Measurements from ENCODE around the gene PSMD11. TPM values are rescaled to one million over a fixed set of nuclear protein-coding genes. Genes with fewer than 3 reads are reported as not detected.

Gene PSMD11
- total RNA-seq, 6 experiments from 2014 or later, result 45.7 to 61.3 (median 51.6) TPM

DNA sequence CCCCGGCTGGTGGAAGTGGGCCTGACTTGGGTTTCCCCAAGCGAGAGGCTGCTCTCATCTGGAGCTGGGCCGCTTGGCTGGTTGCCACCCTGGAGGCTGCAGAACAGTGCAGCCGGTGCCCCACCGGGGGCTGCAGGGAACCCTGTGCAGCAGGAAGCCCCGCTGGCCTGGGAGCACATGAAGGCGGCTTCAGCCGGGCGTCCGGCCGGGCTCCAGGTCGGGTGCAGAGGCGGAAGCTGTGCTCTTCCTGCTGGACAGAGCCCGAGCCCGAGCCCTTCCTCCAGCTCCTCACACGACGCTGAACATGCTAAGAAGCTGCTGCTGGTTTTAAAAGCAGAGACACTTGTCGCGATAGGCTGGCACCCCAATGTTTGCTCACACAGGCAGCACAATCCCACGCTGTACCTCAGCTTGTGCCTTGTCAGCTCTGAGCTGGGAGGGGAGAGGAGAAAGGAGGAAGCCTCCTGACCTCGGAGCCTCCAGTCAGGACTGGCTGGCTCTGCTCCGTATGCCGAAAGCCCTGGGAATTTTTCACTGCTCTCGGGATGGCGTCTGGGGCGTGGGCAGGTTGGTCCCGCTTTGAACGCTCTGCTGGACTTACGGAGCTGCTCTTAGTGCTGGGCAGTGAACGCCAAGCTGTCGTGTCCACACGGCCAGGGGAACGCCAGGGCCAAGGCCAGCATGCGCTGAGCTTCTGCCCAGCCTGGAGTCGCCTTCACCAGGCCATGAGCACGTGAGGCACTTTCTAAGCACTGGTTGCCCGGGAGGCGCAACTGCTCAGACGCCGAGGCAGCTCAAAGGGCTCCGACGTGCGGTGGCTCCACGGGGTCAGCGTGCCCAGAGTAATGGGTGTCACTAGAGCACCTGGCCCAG lies 51.3 kb downstream of the PSMD11 start:
- Histone ChIP-seq H3K4me1 (no peaks in the 10 kb centered on the region), H3K27ac (no peak overlapping the region), H3K27me3 (no peaks in the 10 kb centered on the region), H3K36me3 (no peaks in the 10 kb centered on the region), H3K4me3 (no peak overlapping the region), H3K9me3 (no peaks in the 10 kb centered on the region)
- no peak for TF ChIP-seq POLR2A (IDR thresholded peaks at IDR 0.05)
- TF ChIP-seq, protein P1, sequence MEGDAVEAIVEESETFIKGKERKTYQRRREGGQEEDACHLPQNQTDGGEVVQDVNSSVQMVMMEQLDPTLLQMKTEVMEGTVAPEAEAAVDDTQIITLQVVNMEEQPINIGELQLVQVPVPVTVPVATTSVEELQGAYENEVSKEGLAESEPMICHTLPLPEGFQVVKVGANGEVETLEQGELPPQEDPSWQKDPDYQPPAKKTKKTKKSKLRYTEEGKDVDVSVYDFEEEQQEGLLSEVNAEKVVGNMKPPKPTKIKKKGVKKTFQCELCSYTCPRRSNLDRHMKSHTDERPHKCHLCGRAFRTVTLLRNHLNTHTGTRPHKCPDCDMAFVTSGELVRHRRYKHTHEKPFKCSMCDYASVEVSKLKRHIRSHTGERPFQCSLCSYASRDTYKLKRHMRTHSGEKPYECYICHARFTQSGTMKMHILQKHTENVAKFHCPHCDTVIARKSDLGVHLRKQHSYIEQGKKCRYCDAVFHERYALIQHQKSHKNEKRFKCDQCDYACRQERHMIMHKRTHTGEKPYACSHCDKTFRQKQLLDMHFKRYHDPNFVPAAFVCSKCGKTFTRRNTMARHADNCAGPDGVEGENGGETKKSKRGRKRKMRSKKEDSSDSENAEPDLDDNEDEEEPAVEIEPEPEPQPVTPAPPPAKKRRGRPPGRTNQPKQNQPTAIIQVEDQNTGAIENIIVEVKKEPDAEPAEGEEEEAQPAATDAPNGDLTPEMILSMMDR (IDR thresholded peaks at IDR 0.05), result no peak
- ATAC-seq (peak in 3 of 4 donors; percentile 12 to 57 (median 37)), DNase-seq (peak in 2 of 3 donors; percentile 52 to 57)
- intact Hi-C loops (cut with DNase I), result no loop called here
- WGBS (ENCODE audit: insufficient coverage, low coverage, low lambda C conversion rate, missing lambda C conversion rate), result 64% methylated on average over 3 of the region's 45 CpGs

DNA sequence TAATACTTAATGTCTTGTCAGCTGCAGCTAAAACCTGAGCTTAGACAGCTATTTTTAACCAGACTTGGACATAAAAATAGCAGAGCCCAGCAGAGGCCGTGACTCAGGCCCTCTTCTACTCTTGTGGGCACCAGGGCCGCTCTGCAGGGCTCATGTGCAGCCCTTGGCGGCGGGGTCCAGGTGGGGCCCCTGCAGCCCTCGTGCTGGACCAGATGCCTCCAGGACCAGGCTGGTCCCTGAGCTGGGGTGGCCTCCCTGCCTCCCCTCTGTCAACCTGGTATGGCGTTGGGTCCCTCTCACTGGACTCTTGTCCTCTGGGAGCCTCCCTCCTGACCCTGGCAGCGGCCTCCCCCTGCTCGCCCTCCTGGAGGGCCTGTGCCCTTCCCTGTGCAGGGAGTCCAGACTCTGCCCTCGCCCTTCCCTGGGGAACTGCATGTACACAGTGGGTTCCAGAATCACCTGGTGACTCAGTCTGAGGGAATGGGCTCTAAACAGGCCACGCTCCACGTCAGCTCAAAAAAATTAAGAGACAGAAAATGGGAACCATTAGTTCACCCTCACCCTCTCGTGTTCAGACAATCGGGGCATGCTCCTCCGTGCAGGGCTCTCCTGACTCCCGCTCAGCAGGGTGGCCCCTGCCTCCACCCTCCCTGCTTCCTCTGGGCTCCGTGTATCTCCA lies 52.2 kb downstream of the PSMD11 start:
- intact Hi-C loops (cut with DNase I), result no loop called here
- no peaks in the 10 kb centered on the region for H3K9me3 ChIP-seq
- no peaks in the 10 kb centered on the region for H3K27me3 ChIP-seq
- 78% methylated on average over 4 of the region's 16 CpGs for WGBS (ENCODE audit: insufficient coverage, low coverage, low lambda C conversion rate, missing lambda C conversion rate)
- no peaks in the 10 kb centered on the region for H3K36me3 ChIP-seq
- DNase-seq (no peak), ATAC-seq (no peak)
- no peak overlapping the region for H3K27ac ChIP-seq
- no peak overlapping the region for H3K4me3 ChIP-seq
- TF ChIP-seq, protein P1 (IDR thresholded peaks at IDR 0.05), result no peak
- TF ChIP-seq POLR2A (IDR thresholded peaks at IDR 0.05), result no peak
- no peaks in the 10 kb centered on the region for H3K4me1 ChIP-seq

DNA sequence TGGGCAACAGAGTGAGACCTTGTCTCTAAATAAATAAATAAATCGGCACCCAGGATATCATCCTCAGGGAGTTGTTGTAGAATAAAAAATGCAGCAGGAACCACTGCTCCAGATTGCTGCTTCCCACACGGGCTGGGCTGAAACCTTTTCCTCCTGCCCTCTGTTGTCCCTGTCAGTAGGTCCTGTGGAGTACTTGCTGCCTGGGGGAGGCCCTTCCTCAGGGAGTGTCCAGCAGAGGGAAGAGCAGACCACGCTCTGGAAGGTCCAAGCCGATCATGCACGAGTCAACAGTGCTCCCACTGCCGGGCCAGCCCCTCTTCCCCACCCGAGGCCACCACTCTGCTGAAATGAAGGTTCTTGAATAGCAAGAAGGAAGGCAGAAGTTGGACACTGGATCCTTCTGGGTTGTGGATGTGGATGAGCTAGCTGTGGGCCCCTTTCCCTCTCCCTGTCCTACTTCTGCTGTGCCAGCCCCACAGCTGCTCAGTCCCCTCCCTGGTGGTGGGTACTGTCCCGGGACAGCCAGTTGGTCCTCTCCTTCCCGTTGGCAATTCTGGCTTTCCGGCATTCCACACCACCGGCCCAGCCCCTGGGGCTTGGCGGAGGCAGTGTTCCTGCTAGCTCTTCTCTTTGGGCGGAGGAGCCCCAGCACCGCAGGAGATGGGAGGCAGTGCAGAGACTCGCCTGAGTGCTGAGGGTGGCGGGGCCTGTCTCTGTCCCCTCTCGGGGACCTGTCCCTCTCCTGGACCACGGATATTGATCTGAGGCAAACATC lies 53.3 kb downstream of the PSMD11 start:
- DNase-seq (no peak), ATAC-seq (no peak)
- Histone ChIP-seq H3K9me3 (no peaks in the 10 kb centered on the region), H3K4me3 (no peak overlapping the region), H3K36me3 (no peaks in the 10 kb centered on the region), H3K27ac (no peak overlapping the region), H3K27me3 (no peaks in the 10 kb centered on the region), H3K4me1 (no peaks in the 10 kb centered on the region)
- 76% methylated on average over 5 of the region's 18 CpGs for WGBS (ENCODE audit: insufficient coverage, low coverage, low lambda C conversion rate, missing lambda C conversion rate)
- intact Hi-C loops (cut with DNase I), result no loop called here
- TF ChIP-seq, protein P1 (IDR thresholded peaks at IDR 0.05), result no peak
- TF ChIP-seq POLR2A (IDR thresholded peaks at IDR 0.05), result no peak

DNA sequence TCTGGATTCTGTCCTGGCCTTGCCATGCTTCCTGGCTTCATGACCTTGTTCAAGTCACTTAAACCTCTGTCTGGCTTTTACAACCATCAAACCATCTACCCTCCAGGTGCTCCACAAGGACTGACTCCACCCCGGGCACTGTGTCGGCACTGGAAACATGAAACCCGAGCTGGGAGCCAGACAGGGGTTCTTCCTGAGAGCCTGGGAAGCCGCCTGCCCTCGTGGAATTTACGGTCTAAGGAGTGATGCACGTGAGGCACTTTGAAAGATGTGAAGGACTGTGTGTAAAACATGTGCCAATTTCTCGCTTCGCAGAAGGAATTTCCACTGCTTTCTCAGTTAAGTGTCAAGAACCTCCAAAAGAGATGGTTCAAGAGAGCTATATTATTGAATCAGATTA lies 54.1 kb downstream of the PSMD11 start:
- H3K27me3 ChIP-seq, result no peaks in the 10 kb centered on the region
- TF ChIP-seq, protein P1 (IDR thresholded peaks at IDR 0.05), result no peak
- TF ChIP-seq POLR2A (IDR thresholded peaks at IDR 0.05), result no peak
- H3K9me3 ChIP-seq, result no peaks in the 10 kb centered on the region
- H3K4me1 ChIP-seq, result no peaks in the 10 kb centered on the region
- DNase-seq (no peak), ATAC-seq (no peak)
- intact Hi-C loops (cut with DNase I), result no loop called here
- no peak overlapping the region for H3K27ac ChIP-seq
- no peak overlapping the region for H3K4me3 ChIP-seq
- 86% methylated on average over 9 of the region's 9 CpGs for WGBS (ENCODE audit: insufficient coverage, low coverage, low lambda C conversion rate, missing lambda C conversion rate)
- H3K36me3 ChIP-seq, result no peaks in the 10 kb centered on the region

All from right lobe of liver (tissue), 6 donors.